Measurements from ENCODE around the gene MYRF.

GRCh38 chr11:61746442-61747191 is 5.8 kb upstream of the MYRF start:
- TF ChIP-seq, protein P1, sequence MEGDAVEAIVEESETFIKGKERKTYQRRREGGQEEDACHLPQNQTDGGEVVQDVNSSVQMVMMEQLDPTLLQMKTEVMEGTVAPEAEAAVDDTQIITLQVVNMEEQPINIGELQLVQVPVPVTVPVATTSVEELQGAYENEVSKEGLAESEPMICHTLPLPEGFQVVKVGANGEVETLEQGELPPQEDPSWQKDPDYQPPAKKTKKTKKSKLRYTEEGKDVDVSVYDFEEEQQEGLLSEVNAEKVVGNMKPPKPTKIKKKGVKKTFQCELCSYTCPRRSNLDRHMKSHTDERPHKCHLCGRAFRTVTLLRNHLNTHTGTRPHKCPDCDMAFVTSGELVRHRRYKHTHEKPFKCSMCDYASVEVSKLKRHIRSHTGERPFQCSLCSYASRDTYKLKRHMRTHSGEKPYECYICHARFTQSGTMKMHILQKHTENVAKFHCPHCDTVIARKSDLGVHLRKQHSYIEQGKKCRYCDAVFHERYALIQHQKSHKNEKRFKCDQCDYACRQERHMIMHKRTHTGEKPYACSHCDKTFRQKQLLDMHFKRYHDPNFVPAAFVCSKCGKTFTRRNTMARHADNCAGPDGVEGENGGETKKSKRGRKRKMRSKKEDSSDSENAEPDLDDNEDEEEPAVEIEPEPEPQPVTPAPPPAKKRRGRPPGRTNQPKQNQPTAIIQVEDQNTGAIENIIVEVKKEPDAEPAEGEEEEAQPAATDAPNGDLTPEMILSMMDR (IDR thresholded peaks at IDR 0.05), result no peak
- no peak for TF ChIP-seq EP300 (IDR thresholded peaks at IDR 0.05)
